Loucy (cell line): ENCODE data around the gene POLA1.

Source experiments
- H2AFZ ChIP-seq: fragments of 200-600 bp; sonication (generic); 2 replicates; pipeline ENCODE4 v1.6.0; 2016; ENCODE audit warnings: antibody characterized with exemption, mild to moderate bottlenecking, low read length, moderate library complexity
- H3F3A ChIP-seq: fragments of 200-600 bp; 2 replicates; pipeline ENCODE4 v1.6.0; 2016; ENCODE audit warnings: antibody characterized with exemption, low read depth, mild to moderate bottlenecking
- H3K27me3 ChIP-seq: fragments of 200-600 bp; sonication (generic); 2 replicates; pipeline ENCODE4 v1.6.1; 2014; ENCODE audit warnings: low read length, mild to moderate bottlenecking; ENCODE audit not compliant: insufficient read depth, poor library complexity, severe bottlenecking
- H3K36me3 ChIP-seq: fragments of 200-600 bp; sonication (generic); 2 replicates; pipeline ENCODE4 v1.6.1; 2016; ENCODE audit warnings: low read length; ENCODE audit not compliant: insufficient read depth
- H3K4me1 ChIP-seq: fragments of 200-600 bp; sonication (generic); 2 replicates; pipeline ENCODE4 v1.5.1; 2014; ENCODE audit warnings: low read length, mild to moderate bottlenecking; ENCODE audit not compliant: insufficient read depth, poor library complexity, severe bottlenecking
- H3K4me2 ChIP-seq: fragments of 200-600 bp; sonication (generic); 2 replicates; pipeline ENCODE4 v1.6.0; 2014; ENCODE audit warnings: antibody characterized with exemption, low read length, low read depth, mild to moderate bottlenecking; ENCODE audit not compliant: poor library complexity, severe bottlenecking
- H3K4me3 ChIP-seq: fragments of 200-600 bp; sonication (generic); 2 replicates; pipeline ENCODE4 v1.5.1; 2014; ENCODE audit warnings: low read length, mild to moderate bottlenecking, mixed read lengths; ENCODE audit not compliant: poor library complexity, severe bottlenecking
- H3K79me2 ChIP-seq: fragments of 200-600 bp; sonication (generic); 2 replicates; pipeline ENCODE4 v1.6.1; 2014; ENCODE audit warnings: low read length; ENCODE audit not compliant: insufficient read depth
- H3K9ac ChIP-seq: fragments of 200-600 bp; sonication (generic); 2 replicates; pipeline ENCODE4 v1.6.0; 2014; ENCODE audit warnings: mild to moderate bottlenecking, low read depth, low read length, moderate library complexity; ENCODE audit not compliant: poor library complexity, severe bottlenecking
- H3K9me2 ChIP-seq: fragments of 200-600 bp; sonication (generic); replicated peaks from 2 replicates; pipeline ENCODE4 v1.6.1; 2016; ENCODE audit warnings: low read depth, low read length, mixed read lengths
- H3K9me3 ChIP-seq: fragments of 200-600 bp; sonication (generic); 2 replicates; pipeline ENCODE4 v1.6.1; 2014; ENCODE audit warnings: mild to moderate bottlenecking, antibody characterized with exemption, low read length, low read depth; ENCODE audit not compliant: insufficient read depth
- H4K20me1 ChIP-seq: fragments of 200-600 bp; sonication (generic); 2 replicates; pipeline ENCODE4 v1.6.0; 2014; ENCODE audit warnings: antibody characterized with exemption, low read length, mild to moderate bottlenecking; ENCODE audit not compliant: insufficient read depth, poor library complexity, severe bottlenecking
- CTCF ChIP-seq: fragments of 200-600 bp; sonication (generic); conservative IDR thresholded peaks from 2 replicates; pipeline ENCODE4 v1.5.1; 2014; ENCODE audit warnings: mild to moderate bottlenecking, antibody characterized with exemption, low read length
- EZH2phosphoT487 ChIP-seq: fragments of 200-600 bp; IDR thresholded peaks from 2 replicates; pipeline ENCODE4 v1.6.1; 2018; ENCODE audit warnings: antibody characterized with exemption, mild to moderate bottlenecking, moderate library complexity, borderline replicate concordance

POLA1 gene

GRCh38 chrX:24858004-24858746, 164.5 kb downstream of the POLA1 start:
- Histone ChIP-seq H3K9me2 (no peaks in the 10 kb centered on the region), H2AFZ (no peak overlapping the region), H4K20me1 (no peaks in the 10 kb centered on the region), H3K27me3 (no peaks in the 10 kb centered on the region), H3K9ac (no peak overlapping the region), H3F3A (no peaks in the 10 kb centered on the region), H3K9me3 (no peaks in the 10 kb centered on the region), H3K36me3 (no peaks in the 10 kb centered on the region), H3K4me3 (no peak overlapping the region), H3K79me2 (no peaks in the 10 kb centered on the region), H3K4me2 (no peak overlapping the region), H3K4me1 (peaks cover 7% of the 10 kb centered on the region)
- no peak for TF ChIP-seq EZH2phosphoT487
- no peak for TF ChIP-seq CTCF

- no peaks in the 10 kb centered on the region for H3K79me2 ChIP-seq
- no peak overlapping the region for H3K4me2 ChIP-seq
- H3K27me3 ChIP-seq = no peaks in the 10 kb centered on the region
- no peaks in the 10 kb centered on the region for H3K9me3 ChIP-seq
- H3K4me3 ChIP-seq = no peak overlapping the region
- H3F3A ChIP-seq = no peaks in the 10 kb centered on the region
- H2AFZ ChIP-seq = no peak overlapping the region
- no peaks in the 10 kb centered on the region for H3K36me3 ChIP-seq
- TF ChIP-seq CTCF (no peak), EZH2phosphoT487 (no peak)
- no peaks in the 10 kb centered on the region for H4K20me1 ChIP-seq
- no peaks in the 10 kb centered on the region for H3K9me2 ChIP-seq
- no peak overlapping the region for H3K9ac ChIP-seq
- H3K4me1 ChIP-seq = peaks cover 7% of the 10 kb centered on the region
Observed at GRCh38 chrX:24859211-24859841, 165.6 kb downstream of the POLA1 start.

GRCh38 chrX:24860140-24860539, 166.4 kb downstream of the POLA1 start:
- Histone ChIP-seq H3K9ac (no peak overlapping the region), H4K20me1 (no peaks in the 10 kb centered on the region), H3K4me1 (peaks cover 7% of the 10 kb centered on the region), H3K9me2 (no peaks in the 10 kb centered on the region), H3K4me2 (no peak overlapping the region), H3K4me3 (no peak overlapping the region), H3K9me3 (no peaks in the 10 kb centered on the region), H3F3A (no peaks in the 10 kb centered on the region), H2AFZ (no peak overlapping the region), H3K36me3 (no peaks in the 10 kb centered on the region), H3K79me2 (no peaks in the 10 kb centered on the region), H3K27me3 (no peaks in the 10 kb centered on the region)
- TF ChIP-seq CTCF (no peak), EZH2phosphoT487 (no peak)
